ENCODE results near the gene TMEM165.

DNA sequence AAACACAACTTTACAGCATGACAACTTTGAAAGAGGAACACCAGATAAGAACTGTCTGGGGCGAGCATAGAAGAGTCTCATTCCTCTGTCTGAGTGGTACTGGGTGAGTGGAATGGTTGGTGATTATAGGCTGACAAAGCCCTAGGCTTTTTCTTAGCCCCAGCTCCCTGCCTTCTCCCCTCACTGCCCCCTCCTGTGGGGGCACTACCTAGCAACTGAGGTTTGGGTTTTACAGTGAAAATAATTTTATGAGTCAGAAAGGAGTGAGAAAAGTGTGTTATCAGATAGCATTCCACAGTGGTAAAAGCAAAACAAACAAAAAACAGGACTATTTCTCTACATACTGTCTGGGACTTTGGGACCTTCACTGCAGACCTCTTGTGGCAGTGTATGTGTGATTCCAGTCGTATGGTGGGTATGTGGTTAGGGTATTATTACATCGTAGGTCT, 10.5 kb upstream of the TMEM165 start:
- TF ChIP-seq ZNF558 (tag by site-specific recombination; IDR thresholded peaks at IDR 0.05), result no peak
- no peak for TF ChIP-seq TRIM28 (IDR thresholded peaks at IDR 0.05; ENCODE audit: borderline replicate concordance, low read length)
- no peak for TF ChIP-seq ZNF544 (tag by site-specific recombination; IDR thresholded peaks at IDR 0.05)
- TF ChIP-seq, protein P1, sequence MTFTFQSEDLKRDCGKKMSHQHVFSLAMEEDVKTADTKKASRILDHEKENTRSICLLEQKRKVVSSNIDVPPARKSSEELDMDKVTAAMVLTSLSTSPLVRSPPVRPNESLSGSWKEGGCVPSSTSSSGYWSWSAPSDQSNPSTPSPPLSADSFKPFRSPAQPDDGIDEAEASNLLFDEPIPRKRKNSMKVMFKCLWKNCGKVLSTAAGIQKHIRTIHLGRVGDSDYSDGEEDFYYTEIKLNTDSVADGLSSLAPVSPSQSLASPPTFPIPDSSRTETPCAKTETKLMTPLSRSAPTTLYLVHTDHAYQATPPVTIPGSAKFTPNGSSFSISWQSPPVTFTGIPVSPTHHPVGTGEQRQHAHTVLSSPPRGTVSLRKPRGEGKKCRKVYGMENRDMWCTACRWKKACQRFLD (tag by site-specific recombination; IDR thresholded peaks at IDR 0.05), result no peak
- TF ChIP-seq SALL2 (tag by site-specific recombination; IDR thresholded peaks at IDR 0.05; ENCODE audit: borderline replicate concordance), result no peak
- no peak for TF ChIP-seq YY1 (tag by site-specific recombination; IDR thresholded peaks at IDR 0.05)
- TF ChIP-seq, protein P2, sequence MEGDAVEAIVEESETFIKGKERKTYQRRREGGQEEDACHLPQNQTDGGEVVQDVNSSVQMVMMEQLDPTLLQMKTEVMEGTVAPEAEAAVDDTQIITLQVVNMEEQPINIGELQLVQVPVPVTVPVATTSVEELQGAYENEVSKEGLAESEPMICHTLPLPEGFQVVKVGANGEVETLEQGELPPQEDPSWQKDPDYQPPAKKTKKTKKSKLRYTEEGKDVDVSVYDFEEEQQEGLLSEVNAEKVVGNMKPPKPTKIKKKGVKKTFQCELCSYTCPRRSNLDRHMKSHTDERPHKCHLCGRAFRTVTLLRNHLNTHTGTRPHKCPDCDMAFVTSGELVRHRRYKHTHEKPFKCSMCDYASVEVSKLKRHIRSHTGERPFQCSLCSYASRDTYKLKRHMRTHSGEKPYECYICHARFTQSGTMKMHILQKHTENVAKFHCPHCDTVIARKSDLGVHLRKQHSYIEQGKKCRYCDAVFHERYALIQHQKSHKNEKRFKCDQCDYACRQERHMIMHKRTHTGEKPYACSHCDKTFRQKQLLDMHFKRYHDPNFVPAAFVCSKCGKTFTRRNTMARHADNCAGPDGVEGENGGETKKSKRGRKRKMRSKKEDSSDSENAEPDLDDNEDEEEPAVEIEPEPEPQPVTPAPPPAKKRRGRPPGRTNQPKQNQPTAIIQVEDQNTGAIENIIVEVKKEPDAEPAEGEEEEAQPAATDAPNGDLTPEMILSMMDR (tag by site-specific recombination; IDR thresholded peaks at IDR 0.05), result no peak
- TF ChIP-seq, protein P3, sequence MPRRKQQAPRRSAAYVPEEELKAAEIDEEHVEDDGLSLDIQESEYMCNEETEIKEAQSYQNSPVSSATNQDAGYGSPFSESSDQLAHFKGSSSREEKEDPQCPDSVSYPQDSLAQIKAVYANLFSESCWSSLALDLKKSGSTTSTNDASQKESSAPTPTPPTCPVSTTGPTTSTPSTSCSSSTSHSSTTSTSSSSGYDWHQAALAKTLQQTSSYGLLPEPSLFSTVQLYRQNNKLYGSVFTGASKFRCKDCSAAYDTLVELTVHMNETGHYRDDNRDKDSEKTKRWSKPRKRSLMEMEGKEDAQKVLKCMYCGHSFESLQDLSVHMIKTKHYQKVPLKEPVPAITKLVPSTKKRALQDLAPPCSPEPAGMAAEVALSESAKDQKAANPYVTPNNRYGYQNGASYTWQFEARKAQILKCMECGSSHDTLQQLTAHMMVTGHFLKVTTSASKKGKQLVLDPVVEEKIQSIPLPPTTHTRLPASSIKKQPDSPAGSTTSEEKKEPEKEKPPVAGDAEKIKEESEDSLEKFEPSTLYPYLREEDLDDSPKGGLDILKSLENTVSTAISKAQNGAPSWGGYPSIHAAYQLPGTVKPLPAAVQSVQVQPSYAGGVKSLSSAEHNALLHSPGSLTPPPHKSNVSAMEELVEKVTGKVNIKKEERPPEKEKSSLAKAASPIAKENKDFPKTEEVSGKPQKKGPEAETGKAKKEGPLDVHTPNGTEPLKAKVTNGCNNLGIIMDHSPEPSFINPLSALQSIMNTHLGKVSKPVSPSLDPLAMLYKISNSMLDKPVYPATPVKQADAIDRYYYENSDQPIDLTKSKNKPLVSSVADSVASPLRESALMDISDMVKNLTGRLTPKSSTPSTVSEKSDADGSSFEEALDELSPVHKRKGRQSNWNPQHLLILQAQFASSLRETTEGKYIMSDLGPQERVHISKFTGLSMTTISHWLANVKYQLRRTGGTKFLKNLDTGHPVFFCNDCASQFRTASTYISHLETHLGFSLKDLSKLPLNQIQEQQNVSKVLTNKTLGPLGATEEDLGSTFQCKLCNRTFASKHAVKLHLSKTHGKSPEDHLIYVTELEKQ (tag by site-specific recombination; IDR thresholded peaks at IDR 0.05; ENCODE audit: borderline replicate concordance), result no peak
- TF ChIP-seq BCL11B (tag by site-specific recombination; IDR thresholded peaks at IDR 0.05; ENCODE audit: low read depth), result no peak
- TF ChIP-seq ZNF274 (IDR thresholded peaks at IDR 0.05; ENCODE audit: low read length), result no peak
- TF ChIP-seq ZNF274 (tag by site-specific recombination; IDR thresholded peaks at IDR 0.05; ENCODE audit: borderline replicate concordance), result no peak
- TF ChIP-seq, protein P4, sequence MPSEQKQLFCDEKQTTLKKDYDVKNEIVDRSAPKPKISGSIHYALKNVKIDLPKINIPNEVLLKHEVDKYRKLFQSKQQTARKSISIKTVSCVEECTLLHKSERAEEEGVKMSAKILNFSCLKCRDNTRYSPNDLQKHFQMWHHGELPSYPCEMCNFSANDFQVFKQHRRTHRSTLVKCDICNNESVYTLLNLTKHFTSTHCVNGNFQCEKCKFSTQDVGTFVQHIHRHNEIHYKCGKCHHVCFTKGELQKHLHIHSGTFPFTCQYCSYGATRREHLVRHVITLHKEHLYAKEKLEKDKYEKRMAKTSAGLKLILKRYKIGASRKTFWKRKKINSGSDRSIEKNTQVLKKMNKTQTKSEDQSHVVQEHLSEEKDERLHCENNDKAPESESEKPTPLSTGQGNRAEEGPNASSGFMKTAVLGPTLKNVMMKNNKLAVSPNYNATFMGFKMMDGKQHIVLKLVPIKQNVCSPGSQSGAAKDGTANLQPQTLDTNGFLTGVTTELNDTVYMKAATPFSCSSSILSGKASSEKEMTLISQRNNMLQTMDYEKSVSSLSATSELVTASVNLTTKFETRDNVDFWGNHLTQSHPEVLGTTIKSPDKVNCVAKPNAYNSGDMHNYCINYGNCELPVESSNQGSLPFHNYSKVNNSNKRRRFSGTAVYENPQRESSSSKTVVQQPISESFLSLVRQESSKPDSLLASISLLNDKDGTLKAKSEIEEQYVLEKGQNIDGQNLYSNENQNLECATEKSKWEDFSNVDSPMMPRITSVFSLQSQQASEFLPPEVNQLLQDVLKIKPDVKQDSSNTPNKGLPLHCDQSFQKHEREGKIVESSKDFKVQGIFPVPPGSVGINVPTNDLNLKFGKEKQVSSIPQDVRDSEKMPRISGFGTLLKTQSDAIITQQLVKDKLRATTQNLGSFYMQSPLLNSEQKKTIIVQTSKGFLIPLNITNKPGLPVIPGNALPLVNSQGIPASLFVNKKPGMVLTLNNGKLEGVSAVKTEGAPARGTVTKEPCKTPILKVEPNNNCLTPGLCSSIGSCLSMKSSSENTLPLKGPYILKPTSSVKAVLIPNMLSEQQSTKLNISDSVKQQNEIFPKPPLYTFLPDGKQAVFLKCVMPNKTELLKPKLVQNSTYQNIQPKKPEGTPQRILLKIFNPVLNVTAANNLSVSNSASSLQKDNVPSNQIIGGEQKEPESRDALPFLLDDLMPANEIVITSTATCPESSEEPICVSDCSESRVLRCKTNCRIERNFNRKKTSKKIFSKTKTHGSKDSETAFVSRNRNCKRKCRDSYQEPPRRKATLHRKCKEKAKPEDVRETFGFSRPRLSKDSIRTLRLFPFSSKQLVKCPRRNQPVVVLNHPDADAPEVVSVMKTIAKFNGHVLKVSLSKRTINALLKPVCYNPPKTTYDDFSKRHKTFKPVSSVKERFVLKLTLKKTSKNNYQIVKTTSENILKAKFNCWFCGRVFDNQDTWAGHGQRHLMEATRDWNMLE (tag by site-specific recombination; conservative IDR thresholded peaks at IDR 0.05; ENCODE audit: low read depth), result no peak

Data from HEK293 (cell line).